ENCODE results near the gene B3GALT6. TPM values are rescaled to one million over a fixed set of nuclear protein-coding genes. Genes with fewer than 3 reads are reported as not detected.
A peak's percentile ranks its signal among the peaks of the same experiment; 100 is the strongest.

Gene B3GALT6
- total RNA-seq, 2 donors from 2014 or later, result 10.9 to 16.7 TPM

- Mint-ChIP-seq H3K36me3 (ENCODE audit: low read depth) (peaks cover 95% of the 10 kb centered on the region), H3K4me1 (peaks cover 6% of the 10 kb centered on the region), H3K4me3 (peak overlapping the region; percentile 95), H3K9me3 (no peaks in the 10 kb centered on the region), H3K27me3 (no peaks in the 10 kb centered on the region), H3K27ac (peak overlapping the region; percentile 96)
- ATAC-seq (replicated peaks), result no peak
These were observed 24.5 kb upstream of the B3GALT6 start for GRCh38 chr1:1207571-1207892.

- Mint-ChIP-seq H3K4me3 (peak overlapping the region; percentile 95), H3K36me3 (ENCODE audit: low read depth) (peaks cover 96% of the 10 kb centered on the region), H3K9me3 (no peaks in the 10 kb centered on the region), H3K27ac (peak overlapping the region; percentile 96), H3K4me1 (peaks cover 6% of the 10 kb centered on the region), H3K27me3 (no peaks in the 10 kb centered on the region)
- ATAC-seq (replicated peaks), result peak; percentile 23
These were observed 23.2 kb upstream of the B3GALT6 start for GRCh38 chr1:1208713-1209433.

GRCh38 chr1:1210726-1211540 lies 21.1 kb upstream of the B3GALT6 start:
- H3K4me3 Mint-ChIP-seq, result peak overlapping the region; percentile 95
- H3K36me3 Mint-ChIP-seq (ENCODE audit: low read depth), result peaks cover 96% of the 10 kb centered on the region
- H3K9me3 Mint-ChIP-seq, result no peaks in the 10 kb centered on the region
- H3K27me3 Mint-ChIP-seq, result no peaks in the 10 kb centered on the region
- peaks cover 6% of the 10 kb centered on the region for H3K4me1 Mint-ChIP-seq
- H3K27ac Mint-ChIP-seq, result peak overlapping the region; percentile 96
- no peak for ATAC-seq (replicated peaks)

GRCh38 chr1:1211541-1212441 lies 20.2 kb upstream of the B3GALT6 start:
- H3K4me1 Mint-ChIP-seq, result peaks cover 10% of the 10 kb centered on the region
- ATAC-seq (replicated peaks), result no peak
- no peaks in the 10 kb centered on the region for H3K9me3 Mint-ChIP-seq
- H3K27me3 Mint-ChIP-seq, result no peaks in the 10 kb centered on the region
- H3K27ac Mint-ChIP-seq, result peak overlapping the region; percentile 96
- peaks cover 96% of the 10 kb centered on the region for H3K36me3 Mint-ChIP-seq (ENCODE audit: low read depth)
- H3K4me3 Mint-ChIP-seq, result peak overlapping the region; percentile 95

- peaks cover 10% of the 10 kb centered on the region for H3K4me1 Mint-ChIP-seq
- no peaks in the 10 kb centered on the region for H3K9me3 Mint-ChIP-seq
- no peak for ATAC-seq (replicated peaks)
- no peaks in the 10 kb centered on the region for H3K27me3 Mint-ChIP-seq
- no peak overlapping the region for H3K27ac Mint-ChIP-seq
- H3K4me3 Mint-ChIP-seq, result peak overlapping the region; percentile 95
- H3K36me3 Mint-ChIP-seq (ENCODE audit: low read depth), result peaks cover 100% of the 10 kb centered on the region
These were observed 19.2 kb upstream of the B3GALT6 start for GRCh38 chr1:1212780-1213344.

- peaks cover 100% of the 10 kb centered on the region for H3K36me3 Mint-ChIP-seq (ENCODE audit: low read depth)
- peaks cover 5% of the 10 kb centered on the region for H3K4me1 Mint-ChIP-seq
- H3K27ac Mint-ChIP-seq, result peak within 1 kb of the TSS; percentile 98
These were observed 18.4 kb upstream of the B3GALT6 start, which contains the start of gene TNFRSF4 for GRCh38 chr1:1213345-1214265. Gene TNFRSF4, minus strand, starts transcription at chr1:1214153. Its CDS starts 26 bp downstream, at chr1:1214127.

GRCh38 chr1:1215080-1215676 lies 16.9 kb upstream of the B3GALT6 start:
- Mint-ChIP-seq H3K4me3 (peak overlapping the region; percentile 95), H3K9me3 (no peaks in the 10 kb centered on the region), H3K27ac (peak overlapping the region; percentile 98), H3K27me3 (no peaks in the 10 kb centered on the region), H3K4me1 (peaks cover 9% of the 10 kb centered on the region), H3K36me3 (ENCODE audit: low read depth) (peaks cover 100% of the 10 kb centered on the region)
- no peak for ATAC-seq (replicated peaks)

More at GRCh38 chr1:1213345-1214265, 18.4 kb upstream of the B3GALT6 start, which contains the start of gene TNFRSF4:
- peak within 1 kb of the TSS; percentile 95 for H3K4me3 Mint-ChIP-seq
- ATAC-seq (replicated peaks), result peak; percentile 8
- H3K9me3 Mint-ChIP-seq, result no peaks in the 10 kb centered on the region
- H3K27me3 Mint-ChIP-seq, result no peaks in the 10 kb centered on the region

- no peaks in the 10 kb centered on the region for H3K27me3 Mint-ChIP-seq
- peaks cover 100% of the 10 kb centered on the region for H3K36me3 Mint-ChIP-seq (ENCODE audit: low read depth)
- no peak for ATAC-seq (replicated peaks)
- peak overlapping the region; percentile 98 for H3K27ac Mint-ChIP-seq
- H3K9me3 Mint-ChIP-seq, result no peaks in the 10 kb centered on the region
- peak overlapping the region; percentile 95 for H3K4me3 Mint-ChIP-seq
- H3K4me1 Mint-ChIP-seq, result peaks cover 14% of the 10 kb centered on the region
These were observed 16.0 kb upstream of the B3GALT6 start for GRCh38 chr1:1215881-1216605.

GRCh38 chr1:1216770-1217620 lies 15.0 kb upstream of the B3GALT6 start:
- Mint-ChIP-seq H3K9me3 (no peaks in the 10 kb centered on the region), H3K36me3 (ENCODE audit: low read depth) (peaks cover 100% of the 10 kb centered on the region), H3K4me3 (peak overlapping the region; percentile 95), H3K4me1 (peaks cover 14% of the 10 kb centered on the region), H3K27me3 (no peaks in the 10 kb centered on the region), H3K27ac (peak overlapping the region; percentile 98)
- peak; percentile 60 for ATAC-seq (replicated peaks)

- Mint-ChIP-seq H3K36me3 (ENCODE audit: low read depth) (peaks cover 100% of the 10 kb centered on the region), H3K27me3 (no peaks in the 10 kb centered on the region), H3K4me3 (peak overlapping the region; percentile 95), H3K4me1 (peaks cover 17% of the 10 kb centered on the region), H3K9me3 (no peaks in the 10 kb centered on the region), H3K27ac (peak overlapping the region; percentile 98)
- ATAC-seq (replicated peaks), result peak; percentile 37
These were observed 14.2 kb upstream of the B3GALT6 start for GRCh38 chr1:1217621-1218523.
